Measurements from ENCODE around the gene DLD. TPM values are rescaled to one million over a fixed set of nuclear protein-coding genes. Genes with fewer than 3 reads are reported as not detected.

The DLD gene
- total RNA-seq, 1 donor from 2014 or later = 69.4 TPM

- H3K27me3 ChIP-seq (ENCODE audit: control insufficient read depth in 3 of 3, insufficient read depth in 3 of 3, low read length in 3 of 3) = no peaks in the 10 kb centered on the region
- H3K36me3 ChIP-seq (ENCODE audit: control insufficient read depth in 3 of 3, insufficient read depth in 3 of 3, low read length in 3 of 3) = no peaks in the 10 kb centered on the region
- H3K4me3 ChIP-seq (ENCODE audit: low read length in 3 of 3) = no peak overlapping the region
- H3K9ac ChIP-seq (ENCODE audit: low read depth in 1 of 3, low read length in 3 of 3) = no peak overlapping the region
- H3K4me1 ChIP-seq (ENCODE audit: control insufficient read depth in 3 of 3, insufficient read depth in 3 of 3, low read length in 3 of 3) = peaks cover 5 to 20% (median 13%) of the 10 kb centered on the region in 3 donors
- H3K27ac ChIP-seq (ENCODE audit: low read depth, low read length) = no peak overlapping the region
- H3K9me3 ChIP-seq (ENCODE audit: control insufficient read depth in 3 of 3, low read length in 3 of 3) = no peaks in the 10 kb centered on the region
Observed at GRCh38 chr7:107854989-107855388, 36.0 kb upstream of the DLD start.

- H3K27me3 ChIP-seq (ENCODE audit: control insufficient read depth in 3 of 3, insufficient read depth in 3 of 3, low read length in 3 of 3) = no peaks in the 10 kb centered on the region
- no peak overlapping the region for H3K27ac ChIP-seq (ENCODE audit: low read depth, low read length)
- H3K9me3 ChIP-seq (ENCODE audit: control insufficient read depth in 3 of 3, low read length in 3 of 3) = no peaks in the 10 kb centered on the region
- peaks cover 5 to 28% (median 25%) of the 10 kb centered on the region in 3 donors for H3K4me1 ChIP-seq (ENCODE audit: control insufficient read depth in 3 of 3, insufficient read depth in 3 of 3, low read length in 3 of 3)
- H3K4me3 ChIP-seq (ENCODE audit: low read length in 3 of 3) = no peak overlapping the region
- H3K36me3 ChIP-seq (ENCODE audit: control insufficient read depth in 3 of 3, insufficient read depth in 3 of 3, low read length in 3 of 3) = no peaks in the 10 kb centered on the region
- H3K9ac ChIP-seq (ENCODE audit: low read depth in 1 of 3, low read length in 3 of 3) = no peak overlapping the region
Observed at GRCh38 chr7:107856806-107857540, 34.0 kb upstream of the DLD start.

- Histone ChIP-seq H3K27me3 (ENCODE audit: control insufficient read depth in 3 of 3, insufficient read depth in 3 of 3, low read length in 3 of 3) (no peaks in the 10 kb centered on the region), H3K4me1 (ENCODE audit: control insufficient read depth in 3 of 3, insufficient read depth in 3 of 3, low read length in 3 of 3) (peaks cover 5 to 28% (median 25%) of the 10 kb centered on the region in 3 donors), H3K36me3 (ENCODE audit: control insufficient read depth in 3 of 3, insufficient read depth in 3 of 3, low read length in 3 of 3) (no peaks in the 10 kb centered on the region), H3K9me3 (ENCODE audit: control insufficient read depth in 3 of 3, low read length in 3 of 3) (no peaks in the 10 kb centered on the region), H3K9ac (ENCODE audit: low read depth in 1 of 3, low read length in 3 of 3) (no peak overlapping the region), H3K4me3 (ENCODE audit: low read length in 3 of 3) (no peak overlapping the region), H3K27ac (ENCODE audit: low read depth, low read length) (no peak overlapping the region)
Observed at GRCh38 chr7:107857541-107857912, 33.5 kb upstream of the DLD start.

GRCh38 chr7:107858280-107858679, 32.7 kb upstream of the DLD start:
- no peak overlapping the region for H3K4me3 ChIP-seq (ENCODE audit: low read length in 3 of 3)
- peaks cover 5 to 28% (median 25%) of the 10 kb centered on the region in 3 donors for H3K4me1 ChIP-seq (ENCODE audit: control insufficient read depth in 3 of 3, insufficient read depth in 3 of 3, low read length in 3 of 3)
- no peaks in the 10 kb centered on the region for H3K27me3 ChIP-seq (ENCODE audit: control insufficient read depth in 3 of 3, insufficient read depth in 3 of 3, low read length in 3 of 3)
- no peak overlapping the region for H3K27ac ChIP-seq (ENCODE audit: low read depth, low read length)
- no peaks in the 10 kb centered on the region for H3K36me3 ChIP-seq (ENCODE audit: control insufficient read depth in 3 of 3, insufficient read depth in 3 of 3, low read length in 3 of 3)
- H3K9me3 ChIP-seq (ENCODE audit: control insufficient read depth in 3 of 3, low read length in 3 of 3) = no peaks in the 10 kb centered on the region
- no peak overlapping the region for H3K9ac ChIP-seq (ENCODE audit: low read depth in 1 of 3, low read length in 3 of 3)

- peaks cover 5 to 22% (median 20%) of the 10 kb centered on the region in 3 donors for H3K4me1 ChIP-seq (ENCODE audit: control insufficient read depth in 3 of 3, insufficient read depth in 3 of 3, low read length in 3 of 3)
- no peaks in the 10 kb centered on the region for H3K9me3 ChIP-seq (ENCODE audit: control insufficient read depth in 3 of 3, low read length in 3 of 3)
- H3K27me3 ChIP-seq (ENCODE audit: control insufficient read depth in 3 of 3, insufficient read depth in 3 of 3, low read length in 3 of 3) = no peaks in the 10 kb centered on the region
- H3K4me3 ChIP-seq (ENCODE audit: low read length in 3 of 3) = peak overlapping the region in 1 of 3 donors; percentile 12
- no peak overlapping the region for H3K9ac ChIP-seq (ENCODE audit: low read depth in 1 of 3, low read length in 3 of 3)
- no peak overlapping the region for H3K27ac ChIP-seq (ENCODE audit: low read depth, low read length)
- no peaks in the 10 kb centered on the region for H3K36me3 ChIP-seq (ENCODE audit: control insufficient read depth in 3 of 3, insufficient read depth in 3 of 3, low read length in 3 of 3)
Observed at GRCh38 chr7:107860279-107860961, 30.6 kb upstream of the DLD start.

- Histone ChIP-seq H3K4me1 (ENCODE audit: control insufficient read depth in 3 of 3, insufficient read depth in 3 of 3, low read length in 3 of 3) (peaks cover 5 to 21% (median 20%) of the 10 kb centered on the region in 3 donors), H3K36me3 (ENCODE audit: control insufficient read depth in 3 of 3, insufficient read depth in 3 of 3, low read length in 3 of 3) (no peaks in the 10 kb centered on the region), H3K27ac (ENCODE audit: low read depth, low read length) (no peak overlapping the region), H3K4me3 (ENCODE audit: low read length in 3 of 3) (no peak overlapping the region), H3K9me3 (ENCODE audit: control insufficient read depth in 3 of 3, low read length in 3 of 3) (no peaks in the 10 kb centered on the region), H3K9ac (ENCODE audit: low read depth in 1 of 3, low read length in 3 of 3) (no peak overlapping the region), H3K27me3 (ENCODE audit: control insufficient read depth in 3 of 3, insufficient read depth in 3 of 3, low read length in 3 of 3) (no peaks in the 10 kb centered on the region)
Observed at GRCh38 chr7:107860981-107861652, 29.9 kb upstream of the DLD start.

- Histone ChIP-seq H3K27me3 (ENCODE audit: control insufficient read depth in 3 of 3, insufficient read depth in 3 of 3, low read length in 3 of 3) (no peaks in the 10 kb centered on the region), H3K9ac (ENCODE audit: low read depth in 1 of 3, low read length in 3 of 3) (no peak overlapping the region), H3K27ac (ENCODE audit: low read depth, low read length) (no peak overlapping the region), H3K9me3 (ENCODE audit: control insufficient read depth in 3 of 3, low read length in 3 of 3) (no peaks in the 10 kb centered on the region), H3K36me3 (ENCODE audit: control insufficient read depth in 3 of 3, insufficient read depth in 3 of 3, low read length in 3 of 3) (no peaks in the 10 kb centered on the region), H3K4me1 (ENCODE audit: control insufficient read depth in 3 of 3, insufficient read depth in 3 of 3, low read length in 3 of 3) (no peaks in the 10 kb centered on the region), H3K4me3 (ENCODE audit: low read length in 3 of 3) (no peak overlapping the region)
Observed at GRCh38 chr7:107865956-107866775, 24.8 kb upstream of the DLD start.

- H3K4me1 ChIP-seq (ENCODE audit: control insufficient read depth in 3 of 3, insufficient read depth in 3 of 3, low read length in 3 of 3) = no peaks in the 10 kb centered on the region
- H3K27me3 ChIP-seq (ENCODE audit: control insufficient read depth in 3 of 3, insufficient read depth in 3 of 3, low read length in 3 of 3) = no peaks in the 10 kb centered on the region
- no peaks in the 10 kb centered on the region for H3K36me3 ChIP-seq (ENCODE audit: control insufficient read depth in 3 of 3, insufficient read depth in 3 of 3, low read length in 3 of 3)
- H3K9me3 ChIP-seq (ENCODE audit: control insufficient read depth in 3 of 3, low read length in 3 of 3) = no peaks in the 10 kb centered on the region
- no peak overlapping the region for H3K4me3 ChIP-seq (ENCODE audit: low read length in 3 of 3)
- H3K27ac ChIP-seq (ENCODE audit: low read depth, low read length) = no peak overlapping the region
- no peak overlapping the region for H3K9ac ChIP-seq (ENCODE audit: low read depth in 1 of 3, low read length in 3 of 3)
Observed at GRCh38 chr7:107867858-107868466, 23.0 kb upstream of the DLD start.

- Histone ChIP-seq H3K9me3 (ENCODE audit: control insufficient read depth in 3 of 3, low read length in 3 of 3) (no peaks in the 10 kb centered on the region), H3K4me3 (ENCODE audit: low read length in 3 of 3) (no peak overlapping the region), H3K4me1 (ENCODE audit: control insufficient read depth in 3 of 3, insufficient read depth in 3 of 3, low read length in 3 of 3) (no peaks in the 10 kb centered on the region), H3K27me3 (ENCODE audit: control insufficient read depth in 3 of 3, insufficient read depth in 3 of 3, low read length in 3 of 3) (no peaks in the 10 kb centered on the region), H3K27ac (ENCODE audit: low read depth, low read length) (no peak overlapping the region), H3K36me3 (ENCODE audit: control insufficient read depth in 3 of 3, insufficient read depth in 3 of 3, low read length in 3 of 3) (no peaks in the 10 kb centered on the region), H3K9ac (ENCODE audit: low read depth in 1 of 3, low read length in 3 of 3) (no peak overlapping the region)
Observed at GRCh38 chr7:107870427-107871000, 20.5 kb upstream of the DLD start.
